Natural killer cell (primary cell): Measurements from ENCODE around the gene HIRIP3. TPM values are rescaled to one million over a fixed set of nuclear protein-coding genes. Genes with fewer than 3 reads are reported as not detected.

Experiments
- ATAC-seq, 3 donors: fragments of 150-1000 bp in 2 of 3; fragments of 200-7000 bp in 1 of 3; cut with Tn5 transposase; 1 replicate in 1 of 3; 2 replicates in 2 of 3; pipeline ENCODE4 v1.10.0; 2021; ENCODE audit warnings: mild to moderate bottlenecking in 2 of 3, moderate library complexity in 2 of 3
- DNase-seq, 2 donors: peaks; one replicate each; pipeline versions ENCODE4 v3.0.0 to v3.0.0-alpha.2; 2013 to 2021; ENCODE audit warnings: mixed read lengths in 1 of 2
- H3K27ac ChIP-seq: one replicate; pipeline ENCODE4 v1.5.1; 2013; ENCODE audit warnings: mild to moderate bottlenecking, low read length
- H3K27me3 ChIP-seq: one replicate; pipeline ENCODE4 v1.6.1; 2013; ENCODE audit warnings: low read length; ENCODE audit not compliant: control insufficient read depth, insufficient read depth
- H3K36me3 ChIP-seq: one replicate; pipeline ENCODE4 v1.6.1; 2013; ENCODE audit warnings: low read length; ENCODE audit not compliant: control insufficient read depth, insufficient read depth
- H3K4me1 ChIP-seq: one replicate; pipeline ENCODE4 v1.6.1; 2013; ENCODE audit warnings: low read length; ENCODE audit not compliant: control insufficient read depth, insufficient read depth
- H3K4me3 ChIP-seq: one replicate; pipeline ENCODE4 v1.5.1; 2013; ENCODE audit warnings: low read length
- H3K9me3 ChIP-seq: one replicate; pipeline ENCODE4 v1.6.1; 2013; ENCODE audit warnings: low read length; ENCODE audit not compliant: control insufficient read depth, insufficient read depth
- H3K27ac Mint-ChIP-seq, 2 donors: one replicate each; pipeline ENCODE4 v1.8.0; 2022; ENCODE audit warnings: mild to moderate bottlenecking in 2 of 2, mixed read lengths in 2 of 2, moderate library complexity in 1 of 2
- H3K27me3 Mint-ChIP-seq, 2 donors: one replicate each; pipeline ENCODE4 v1.8.0; 2022; ENCODE audit warnings: low read depth in 2 of 2, mixed read lengths in 2 of 2
- H3K36me3 Mint-ChIP-seq: one replicate; pipeline ENCODE4 v1.8.0; 2022; ENCODE audit warnings: mixed read lengths
- H3K4me1 Mint-ChIP-seq, 2 donors: one replicate each; pipeline ENCODE4 v1.8.0; 2022; ENCODE audit warnings: mixed read lengths in 2 of 2
- H3K4me3 Mint-ChIP-seq: one replicate; pipeline ENCODE4 v1.8.0; 2022; ENCODE audit warnings: mild to moderate bottlenecking, moderate library complexity, mixed read lengths
- H3K9me3 Mint-ChIP-seq, 2 donors: one replicate each; pipeline ENCODE4 v1.8.0; 2022; ENCODE audit warnings: mixed read lengths in 2 of 2
- WGBS: methylation state at CpG from one replicate; pipeline ENCODE4 v1.1.7; 2013; ENCODE audit warnings: missing lambda C conversion rate; ENCODE audit not compliant: insufficient coverage; 5-methylcytosine and 5-hydroxymethylcytosine counted together
- intact Hi-C: fragments of 100-400 bp; cut with micrococcal nuclease; formaldehyde crosslinking; loops from one replicate; pipeline ENCODE4 v1.14.2; 2022
- total RNA-seq, 4 donors: library from RNA; stranded (reverse); fragments of 120-200 nt in 1 of 4; gene quantifications; one replicate each; pipeline versions ENCODE4 v1.2.3 to v1.2.4, GENCODE V29; 2013 to 2022
- TF ChIP-seq, protein P1 (sequence below): fragments of 200-600 bp; IDR thresholded peaks from one replicate; pipeline ENCODE4 v1.8.0; 2022; ENCODE audit warnings: antibody characterized with exemption

The HIRIP3 gene
- total RNA-seq, 3 donors from 2014 or later (not counting 1 experiment from before 2014, with no cell fraction given) = 11.1 to 13.4 (median 12.7) TPM

DNA sequence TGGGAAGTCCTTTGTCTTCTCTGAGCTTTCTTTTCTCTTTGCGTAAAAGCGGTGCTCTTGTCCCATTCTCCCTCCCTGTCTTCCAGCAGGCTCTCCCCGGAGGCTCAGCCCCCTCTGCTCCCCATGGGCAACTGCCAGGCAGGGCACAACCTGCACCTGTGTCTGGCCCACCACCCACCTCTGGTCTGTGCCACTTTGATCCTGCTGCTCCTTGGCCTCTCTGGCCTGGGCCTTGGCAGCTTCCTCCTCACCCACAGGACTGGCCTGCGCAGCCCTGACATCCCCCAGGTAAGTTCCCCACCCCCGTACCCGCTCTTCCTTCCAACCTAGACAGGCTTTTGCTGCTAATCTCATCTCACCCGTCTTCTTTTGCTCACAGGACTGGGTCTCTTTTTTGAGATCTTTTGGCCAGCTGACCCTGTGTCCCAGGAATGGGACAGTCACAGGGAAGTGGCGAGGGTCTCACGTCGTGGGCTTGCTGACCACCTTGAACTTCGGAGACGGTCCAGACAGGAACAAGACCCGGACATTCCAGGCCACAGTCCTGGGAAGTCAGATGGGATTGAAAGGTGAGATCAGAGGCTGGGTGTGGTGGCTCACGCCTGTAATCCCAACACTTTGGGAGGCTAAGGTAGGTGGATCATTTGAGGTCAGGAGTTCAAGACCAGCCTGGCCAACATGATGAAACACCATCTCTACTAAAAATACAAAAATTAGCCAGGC, 32.2 kb downstream of the HIRIP3 start:
- TF ChIP-seq, protein P1, sequence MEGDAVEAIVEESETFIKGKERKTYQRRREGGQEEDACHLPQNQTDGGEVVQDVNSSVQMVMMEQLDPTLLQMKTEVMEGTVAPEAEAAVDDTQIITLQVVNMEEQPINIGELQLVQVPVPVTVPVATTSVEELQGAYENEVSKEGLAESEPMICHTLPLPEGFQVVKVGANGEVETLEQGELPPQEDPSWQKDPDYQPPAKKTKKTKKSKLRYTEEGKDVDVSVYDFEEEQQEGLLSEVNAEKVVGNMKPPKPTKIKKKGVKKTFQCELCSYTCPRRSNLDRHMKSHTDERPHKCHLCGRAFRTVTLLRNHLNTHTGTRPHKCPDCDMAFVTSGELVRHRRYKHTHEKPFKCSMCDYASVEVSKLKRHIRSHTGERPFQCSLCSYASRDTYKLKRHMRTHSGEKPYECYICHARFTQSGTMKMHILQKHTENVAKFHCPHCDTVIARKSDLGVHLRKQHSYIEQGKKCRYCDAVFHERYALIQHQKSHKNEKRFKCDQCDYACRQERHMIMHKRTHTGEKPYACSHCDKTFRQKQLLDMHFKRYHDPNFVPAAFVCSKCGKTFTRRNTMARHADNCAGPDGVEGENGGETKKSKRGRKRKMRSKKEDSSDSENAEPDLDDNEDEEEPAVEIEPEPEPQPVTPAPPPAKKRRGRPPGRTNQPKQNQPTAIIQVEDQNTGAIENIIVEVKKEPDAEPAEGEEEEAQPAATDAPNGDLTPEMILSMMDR = no peak
- intact Hi-C loops = no loop called here
- 95% methylated on average over 14 of the region's 14 CpGs for WGBS
- Mint-ChIP-seq H3K4me1 (peaks cover 11 to 17% of the 10 kb centered on the region in 2 donors), H3K36me3 (peaks cover under 1% of the 10 kb centered on the region), H3K9me3 (no peaks in the 10 kb centered on the region), H3K4me3 (peak overlapping the region; percentile 93), H3K27ac (peak overlapping the region; percentile 88 to 90), H3K27me3 (no peaks in the 10 kb centered on the region)
- Histone ChIP-seq H3K27ac (peak overlapping the region; percentile 72), H3K9me3 (no peaks in the 10 kb centered on the region), H3K36me3 (peaks cover 2% of the 10 kb centered on the region), H3K27me3 (no peaks in the 10 kb centered on the region), H3K4me1 (peaks cover 17% of the 10 kb centered on the region), H3K4me3 (no peak overlapping the region)
- DNase-seq (peak in 1 of 2 donors; percentile 13), ATAC-seq (no peak)

DNA sequence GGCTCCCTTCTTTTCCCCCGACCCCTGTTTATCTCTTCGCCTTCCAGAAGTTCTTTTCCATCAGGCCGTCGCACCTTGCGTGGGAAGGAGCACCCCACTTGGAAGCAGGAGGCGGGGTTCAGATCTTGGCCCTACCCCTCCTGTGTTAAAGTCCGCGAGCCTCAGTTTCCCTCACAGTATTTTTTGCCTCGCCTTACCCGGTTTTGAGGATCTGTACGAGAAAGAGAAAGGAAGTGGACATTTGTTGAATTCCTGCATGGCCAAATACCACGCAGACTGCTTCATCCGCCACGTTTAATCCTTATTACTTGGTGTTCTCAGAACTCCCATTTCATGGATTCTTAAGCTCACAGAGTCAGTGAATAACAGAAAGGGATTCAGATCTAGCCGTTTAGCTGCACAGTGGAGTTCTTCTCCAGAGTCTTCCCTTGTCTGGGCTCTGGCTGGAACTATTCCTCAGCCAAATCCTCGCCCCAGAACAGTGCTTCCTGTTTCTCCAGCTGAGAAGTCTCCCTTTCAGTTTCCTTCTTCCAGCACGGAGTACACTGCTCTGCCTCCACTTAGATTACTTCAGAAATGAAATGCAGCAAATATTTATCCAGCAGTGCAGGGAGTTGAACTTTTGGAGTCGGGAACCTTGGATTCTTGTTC, 32.9 kb downstream of the HIRIP3 start:
- Histone ChIP-seq H3K9me3 (no peaks in the 10 kb centered on the region), H3K27ac (peak overlapping the region; percentile 72), H3K27me3 (no peaks in the 10 kb centered on the region), H3K4me1 (peaks cover 17% of the 10 kb centered on the region), H3K4me3 (peak overlapping the region; percentile 61), H3K36me3 (no peaks in the 10 kb centered on the region)
- Mint-ChIP-seq H3K27me3 (no peaks in the 10 kb centered on the region), H3K36me3 (no peaks in the 10 kb centered on the region), H3K4me3 (peak overlapping the region; percentile 93), H3K4me1 (peaks cover 11 to 17% of the 10 kb centered on the region in 2 donors), H3K9me3 (no peaks in the 10 kb centered on the region), H3K27ac (peak overlapping the region; percentile 88 to 90)
- WGBS = 13% methylated on average over 18 of the region's 18 CpGs
- DNase-seq (peak in 1 of 2 donors; percentile 44), ATAC-seq (no peak)
- intact Hi-C loops = no loop called here
- TF ChIP-seq, protein P1 = no peak

DNA sequence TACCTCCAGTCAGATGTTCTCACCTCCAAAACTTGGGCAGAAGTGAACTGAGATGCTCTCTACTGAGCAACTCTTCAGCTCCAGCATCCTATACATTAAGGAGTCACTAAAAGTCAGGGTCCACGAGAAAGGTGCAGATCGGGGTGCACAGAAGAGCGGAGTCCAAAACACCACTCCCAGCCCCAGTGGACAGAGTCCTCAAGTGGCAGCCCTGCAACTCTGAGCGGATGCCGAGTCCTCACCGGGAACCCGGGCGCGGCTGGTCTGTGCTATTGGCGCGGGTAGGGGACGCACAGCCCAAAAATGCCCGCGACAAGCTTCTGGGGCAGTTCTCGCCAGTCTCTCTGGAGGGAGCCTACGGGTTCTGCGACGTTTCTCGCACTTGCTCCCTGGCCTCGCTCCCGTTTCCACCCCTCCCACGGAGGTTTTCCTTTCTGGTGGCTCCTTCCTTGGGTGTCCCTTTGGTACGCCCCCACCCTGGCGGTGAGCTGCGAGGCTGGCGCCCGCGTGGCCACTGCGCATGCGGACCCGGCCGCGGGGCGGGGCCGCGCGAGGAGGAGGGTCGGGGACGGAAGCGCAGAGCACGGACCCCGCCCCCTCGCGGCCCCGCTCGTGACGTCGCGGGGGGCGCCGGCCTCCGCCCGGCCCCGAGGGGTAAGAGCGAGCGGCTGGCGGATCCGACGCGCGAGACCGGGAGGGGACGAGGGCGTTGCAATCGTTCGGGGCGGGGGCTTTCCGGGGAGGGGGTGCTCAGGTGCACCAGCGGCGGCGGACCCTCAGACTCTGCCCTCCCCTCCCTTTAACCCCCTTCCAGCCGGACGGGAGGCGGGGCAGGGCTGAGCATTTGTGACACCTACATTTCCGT, 33.7 kb downstream of the HIRIP3 start, which contains the start of gene TMEM219:
TSS of gene TMEM219 (plus strand) at position 601 of the 865 bp plus-strand sequence. CDS start 1,065 bp downstream, outside the sequence.
- WGBS = under 1% methylated on average over 75 of the region's 75 CpGs
- peak; percentile 96 to 97 for DNase-seq
- peak; percentile 89 to 97 (median 90) for ATAC-seq
- no peaks in the 10 kb centered on the region for H3K27me3 Mint-ChIP-seq
- H3K27ac Mint-ChIP-seq = peak within 1 kb of the TSS; percentile 88 to 90
- peaks cover 11 to 17% of the 10 kb centered on the region in 2 donors for H3K4me1 Mint-ChIP-seq
- H3K27me3 ChIP-seq = no peaks in the 10 kb centered on the region
- no peaks in the 10 kb centered on the region for H3K9me3 ChIP-seq
- intact Hi-C loops = loop anchor here (1.0 to 2.0 kb wide), 3 partner anchors 12 to 99 kb away; partner anchors contain the start of genes CDIPT, KCTD13 and TAOK2
- no peaks in the 10 kb centered on the region for H3K9me3 Mint-ChIP-seq
- no peaks in the 10 kb centered on the region for H3K36me3 Mint-ChIP-seq
- H3K4me3 Mint-ChIP-seq = peak within 1 kb of the TSS; percentile 93
- H3K4me1 ChIP-seq = peaks cover 17% of the 10 kb centered on the region
- H3K27ac ChIP-seq = peak within 1 kb of the TSS; percentile 78
- TF ChIP-seq, protein P1 = peak; percentile 23
- H3K4me3 ChIP-seq = peak within 1 kb of the TSS; percentile 75
- no peaks in the 10 kb centered on the region for H3K36me3 ChIP-seq
